Glutamatergic neuron (in vitro differentiated cells): ENCODE results near the gene TMEM121. TPM values are rescaled to one million over a fixed set of nuclear protein-coding genes. Genes with fewer than 3 reads are reported as not detected.

Experiments used
- DNase-seq: peaks from one replicate; pipeline ENCODE4 v3.0.0; 2022
- H3K27ac Mint-ChIP-seq: one replicate; pipeline ENCODE4 v1.8.0; 2020; ENCODE audit warnings: mild to moderate bottlenecking, mixed read lengths, inconsistent platforms; ENCODE audit not compliant: unreplicated experiment
- H3K27me3 Mint-ChIP-seq: one replicate; pipeline ENCODE4 v1.8.0; 2020; ENCODE audit warnings: mild to moderate bottlenecking, moderate library complexity, mixed read lengths, inconsistent platforms; ENCODE audit not compliant: unreplicated experiment
- H3K36me3 Mint-ChIP-seq: one replicate; pipeline ENCODE4 v1.8.0; 2020; ENCODE audit warnings: mild to moderate bottlenecking, mixed read lengths, inconsistent platforms; ENCODE audit not compliant: unreplicated experiment
- H3K4me1 Mint-ChIP-seq: one replicate; pipeline ENCODE4 v1.8.0; 2020; ENCODE audit warnings: mild to moderate bottlenecking, low read depth, mixed read lengths, inconsistent platforms; ENCODE audit not compliant: unreplicated experiment
- H3K4me3 Mint-ChIP-seq: one replicate; pipeline ENCODE4 v1.8.0; 2020; ENCODE audit warnings: mild to moderate bottlenecking, mixed read lengths, inconsistent platforms; ENCODE audit not compliant: unreplicated experiment
- H3K9me3 Mint-ChIP-seq: one replicate; pipeline ENCODE4 v1.8.0; 2020; ENCODE audit warnings: mild to moderate bottlenecking, moderate library complexity, mixed read lengths, inconsistent platforms; ENCODE audit not compliant: unreplicated experiment
- total RNA-seq: library from RNA; stranded (reverse); fragmentation: NEBNext Ultra II Directional; extraction: Animal tissue kit (Norgen Biotek cat#: 25700); gene quantifications from one replicate; pipeline ENCODE4 v1.2.1, GENCODE V29; 2021; ENCODE audit not compliant: unreplicated experiment
- TF ChIP-seq, protein P1 (sequence below): fragments of 200-600 bp; sonication (generic); IDR thresholded peaks from one replicate; pipeline ENCODE4 v1.5.0; 2021; ENCODE audit not compliant: partially characterized antibody, unreplicated experiment

TMEM121 gene
- total RNA-seq, 1 donor from 2014 or later, result 2.7 TPM

DNA sequence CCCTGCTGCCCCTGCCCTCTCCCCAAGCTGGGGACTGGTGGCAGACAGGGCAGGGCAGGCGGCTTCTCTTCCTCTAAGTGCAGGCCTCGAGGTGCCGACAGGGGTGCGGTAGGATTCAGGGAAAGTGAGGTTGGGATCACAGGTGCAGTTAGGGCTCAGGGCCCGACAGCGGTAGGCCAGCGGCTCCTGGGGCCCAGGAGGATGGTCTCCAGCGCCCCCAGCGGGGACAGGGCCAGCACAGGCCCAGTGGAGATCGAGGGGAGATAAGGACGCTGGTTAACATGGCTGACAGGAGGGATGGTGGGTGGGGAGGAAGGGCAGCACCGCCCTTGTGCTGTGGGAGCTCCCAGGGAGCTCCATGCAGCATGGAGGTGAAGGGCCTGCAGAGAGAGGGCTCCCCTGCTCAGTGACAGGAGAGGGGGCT, 40.6 kb upstream of the TMEM121 start:
- Mint-ChIP-seq H3K36me3 (no peaks in the 10 kb centered on the region), H3K9me3 (peaks cover 4% of the 10 kb centered on the region), H3K27me3 (peaks cover 17% of the 10 kb centered on the region), H3K27ac (no peak overlapping the region), H3K4me1 (peaks cover 9% of the 10 kb centered on the region), H3K4me3 (no peak overlapping the region)
- TF ChIP-seq, protein P1, sequence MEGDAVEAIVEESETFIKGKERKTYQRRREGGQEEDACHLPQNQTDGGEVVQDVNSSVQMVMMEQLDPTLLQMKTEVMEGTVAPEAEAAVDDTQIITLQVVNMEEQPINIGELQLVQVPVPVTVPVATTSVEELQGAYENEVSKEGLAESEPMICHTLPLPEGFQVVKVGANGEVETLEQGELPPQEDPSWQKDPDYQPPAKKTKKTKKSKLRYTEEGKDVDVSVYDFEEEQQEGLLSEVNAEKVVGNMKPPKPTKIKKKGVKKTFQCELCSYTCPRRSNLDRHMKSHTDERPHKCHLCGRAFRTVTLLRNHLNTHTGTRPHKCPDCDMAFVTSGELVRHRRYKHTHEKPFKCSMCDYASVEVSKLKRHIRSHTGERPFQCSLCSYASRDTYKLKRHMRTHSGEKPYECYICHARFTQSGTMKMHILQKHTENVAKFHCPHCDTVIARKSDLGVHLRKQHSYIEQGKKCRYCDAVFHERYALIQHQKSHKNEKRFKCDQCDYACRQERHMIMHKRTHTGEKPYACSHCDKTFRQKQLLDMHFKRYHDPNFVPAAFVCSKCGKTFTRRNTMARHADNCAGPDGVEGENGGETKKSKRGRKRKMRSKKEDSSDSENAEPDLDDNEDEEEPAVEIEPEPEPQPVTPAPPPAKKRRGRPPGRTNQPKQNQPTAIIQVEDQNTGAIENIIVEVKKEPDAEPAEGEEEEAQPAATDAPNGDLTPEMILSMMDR, result no peak
- DNase-seq, result peak; percentile 66

DNA sequence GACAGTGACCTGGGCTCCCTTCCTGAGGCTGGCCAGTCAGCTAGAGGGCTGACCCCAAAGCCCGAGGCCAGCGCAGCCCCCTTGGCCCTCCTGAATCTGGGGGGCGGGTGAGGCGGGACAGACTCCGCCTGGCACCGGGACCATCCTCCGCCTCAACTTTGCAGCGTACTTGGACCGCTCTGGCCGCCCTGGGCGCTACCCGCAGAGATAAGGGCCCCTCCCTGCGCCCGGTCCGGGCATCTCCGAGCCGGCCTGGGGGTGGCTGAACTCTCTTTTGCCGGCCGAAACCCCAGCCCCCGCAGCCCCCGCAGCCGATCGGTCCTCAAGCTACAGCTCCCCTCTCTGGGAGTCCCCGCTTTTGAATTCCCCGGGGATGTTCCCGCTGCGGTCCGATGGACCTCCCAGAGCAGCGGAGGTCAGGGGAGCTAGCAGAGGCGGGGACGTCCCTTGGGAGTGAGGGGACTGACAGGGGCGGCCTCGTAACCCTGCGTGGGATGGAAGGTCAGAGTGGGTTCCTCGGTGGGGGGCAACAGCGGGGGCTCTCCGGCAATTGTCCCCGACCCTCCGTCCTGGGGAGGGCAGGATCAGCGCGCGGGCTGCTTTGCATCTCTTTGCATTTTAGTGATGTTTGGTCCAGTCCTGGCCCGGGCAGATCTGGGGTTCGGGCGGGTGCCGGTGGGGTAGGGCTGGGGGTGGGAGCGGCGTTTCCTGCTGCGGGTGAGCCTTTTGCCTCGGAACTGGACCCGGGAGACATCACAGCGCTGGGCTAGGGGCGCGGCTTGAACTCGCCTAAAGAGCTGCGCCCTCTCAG, 40.0 kb upstream of the TMEM121 start, which contains the start of gene CRIP1:
CRIP1 (plus strand) TSS at position 724 of the 811 bp plus-strand sequence. CDS start 374 bp downstream, outside the sequence.
- Mint-ChIP-seq H3K4me1 (peaks cover 9% of the 10 kb centered on the region), H3K4me3 (no peak within 1 kb of the TSS), H3K27me3 (peaks cover 18% of the 10 kb centered on the region), H3K9me3 (peaks cover 5% of the 10 kb centered on the region), H3K27ac (no peak within 1 kb of the TSS), H3K36me3 (no peaks in the 10 kb centered on the region)
- TF ChIP-seq, protein P1, result no peak
- no peak for DNase-seq

DNA sequence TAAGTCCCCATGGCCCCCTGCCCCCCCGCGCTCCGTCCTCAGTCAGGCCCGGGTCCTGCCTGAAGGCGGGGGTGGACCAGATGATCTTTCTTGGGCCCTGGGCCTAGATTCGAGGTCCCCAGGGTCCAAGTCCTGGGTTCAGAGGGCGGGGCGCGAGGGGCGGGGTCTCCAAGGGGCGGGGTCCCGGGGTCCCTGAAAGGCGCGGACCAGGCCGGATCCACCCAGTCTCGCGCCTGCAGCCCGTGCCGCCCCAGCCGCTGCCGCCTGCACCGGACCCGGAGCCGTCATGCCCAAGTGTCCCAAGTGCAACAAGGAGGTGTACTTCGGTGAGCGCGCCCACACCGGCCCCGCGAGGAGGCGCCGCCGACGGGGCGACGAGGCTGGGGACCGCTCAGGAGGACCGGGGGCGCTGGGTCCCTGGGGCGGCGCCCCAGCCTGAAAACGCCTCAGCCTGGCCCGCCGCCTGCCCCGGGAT, 39.4 kb upstream of the TMEM121 start:
- H3K27ac Mint-ChIP-seq, result no peak overlapping the region
- no peak for DNase-seq
- no peaks in the 10 kb centered on the region for H3K36me3 Mint-ChIP-seq
- peaks cover 21% of the 10 kb centered on the region for H3K27me3 Mint-ChIP-seq
- TF ChIP-seq, protein P1, result no peak
- peaks cover 7% of the 10 kb centered on the region for H3K4me1 Mint-ChIP-seq
- H3K9me3 Mint-ChIP-seq, result peaks cover 7% of the 10 kb centered on the region
- no peak overlapping the region for H3K4me3 Mint-ChIP-seq

DNA sequence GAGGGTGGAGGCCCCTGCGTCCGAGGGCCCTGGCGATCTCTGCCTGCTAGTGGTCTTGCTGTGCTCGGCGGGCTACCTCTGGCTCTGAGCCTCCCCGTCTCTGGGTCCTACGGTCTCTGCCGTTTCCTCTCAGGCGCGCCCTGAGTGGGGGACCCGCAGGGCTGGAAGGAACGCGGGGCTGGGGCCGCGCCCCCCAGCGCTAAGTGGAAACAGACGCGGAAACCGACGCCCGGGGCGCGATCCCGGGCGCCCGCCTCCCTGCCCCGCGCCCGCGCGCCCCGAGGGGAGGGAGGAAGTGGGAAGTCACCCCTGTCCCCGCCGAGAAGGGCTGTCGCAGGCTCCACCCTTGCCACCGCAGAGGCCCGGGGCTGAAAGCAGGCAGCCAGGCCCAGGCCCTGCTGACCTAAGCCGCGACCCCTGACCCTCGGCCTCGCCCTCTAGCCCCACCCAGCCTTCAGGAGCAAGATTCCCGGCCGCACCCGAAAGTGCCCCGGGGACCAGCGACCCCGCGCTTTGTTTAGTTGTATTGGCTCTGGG, 38.9 kb upstream of the TMEM121 start:
- no peak for DNase-seq
- H3K27me3 Mint-ChIP-seq, result peaks cover 21% of the 10 kb centered on the region
- no peak overlapping the region for H3K4me3 Mint-ChIP-seq
- no peaks in the 10 kb centered on the region for H3K36me3 Mint-ChIP-seq
- no peak overlapping the region for H3K27ac Mint-ChIP-seq
- H3K4me1 Mint-ChIP-seq, result peaks cover 4% of the 10 kb centered on the region
- TF ChIP-seq, protein P1, result no peak
- H3K9me3 Mint-ChIP-seq, result peaks cover 5% of the 10 kb centered on the region
